Trophoblast cell (in vitro differentiated cells and primary cell): ENCODE results near the gene OPCML.

Experiments used
- DNase-seq, 2 donors: peaks; one replicate each; pipeline ENCODE4 v3.0.0-alpha.2; 2016
- H2AFZ ChIP-seq: 2 replicates; pipeline ENCODE4 v1.6.1; 2013; ENCODE audit warnings: low read length, moderate library complexity, mild to moderate bottlenecking; ENCODE audit not compliant: insufficient read depth, poor library complexity
- H2AK5ac ChIP-seq: 2 replicates; pipeline ENCODE4 v1.6.1; 2013; ENCODE audit warnings: mild to moderate bottlenecking, low read length
- H2BK120ac ChIP-seq: 2 replicates; pipeline ENCODE4 v1.6.1; 2013; ENCODE audit warnings: low read length, mild to moderate bottlenecking, moderate library complexity; ENCODE audit not compliant: insufficient read depth, poor library complexity
- H2BK12ac ChIP-seq: 2 replicates; pipeline ENCODE4 v1.6.1; 2013; ENCODE audit warnings: mild to moderate bottlenecking, low read length, moderate library complexity
- H2BK5ac ChIP-seq: 2 replicates; pipeline ENCODE4 v1.6.1; 2013; ENCODE audit warnings: low read length, low read depth, moderate library complexity, mild to moderate bottlenecking; ENCODE audit not compliant: poor library complexity
- H3K14ac ChIP-seq: 2 replicates; pipeline ENCODE4 v1.6.1; 2013; ENCODE audit warnings: mild to moderate bottlenecking, low read length
- H3K18ac ChIP-seq: 2 replicates; pipeline ENCODE4 v1.6.1; 2013; ENCODE audit warnings: mild to moderate bottlenecking, low read length
- H3K23ac ChIP-seq: 2 replicates; pipeline ENCODE4 v1.6.1; 2013; ENCODE audit warnings: low read length
- H3K27ac ChIP-seq: 2 replicates; pipeline ENCODE4 v1.5.1; 2013; ENCODE audit warnings: low read depth, mild to moderate bottlenecking, inconsistent platforms, low read length, moderate library complexity
- H3K27me3 ChIP-seq: 2 replicates; pipeline ENCODE4 v1.6.1; 2013; ENCODE audit warnings: inconsistent platforms, mild to moderate bottlenecking, low read length, moderate library complexity; ENCODE audit not compliant: insufficient read depth
- H3K36me3 ChIP-seq, 2 experiments: 1 replicate in 1 of 2; 2 replicates in 1 of 2; pipeline ENCODE4 v1.6.1; 2013; ENCODE audit warnings: low read length in 2 of 2, mild to moderate bottlenecking in 2 of 2, moderate library complexity in 1 of 2; ENCODE audit not compliant: insufficient read depth in 2 of 2, control insufficient read depth in 1 of 2
- H3K4ac ChIP-seq: 2 replicates; pipeline ENCODE4 v1.6.1; 2013; ENCODE audit warnings: low read depth, mild to moderate bottlenecking, low read length, moderate library complexity
- H3K4me1 ChIP-seq, 2 experiments: 1 replicate in 1 of 2; 2 replicates in 1 of 2; pipeline ENCODE4 v1.6.1; 2013; ENCODE audit warnings: low read length in 2 of 2, mild to moderate bottlenecking in 2 of 2, moderate library complexity in 1 of 2; ENCODE audit not compliant: insufficient read depth in 2 of 2, control insufficient read depth in 1 of 2
- H3K4me2 ChIP-seq: 2 replicates; pipeline ENCODE4 v1.6.1; 2013; ENCODE audit warnings: inconsistent platforms, mild to moderate bottlenecking, low read length, moderate library complexity
- H3K4me3 ChIP-seq: 2 replicates; pipeline ENCODE4 v1.5.1; 2013; ENCODE audit warnings: mild to moderate bottlenecking, low read depth, low read length, inconsistent platforms
- H3K79me1 ChIP-seq: one replicate; pipeline ENCODE4 v1.6.1; 2013; ENCODE audit warnings: low read length
- H3K79me2 ChIP-seq: 2 replicates; pipeline ENCODE4 v1.6.1; 2013; ENCODE audit warnings: low read length, mild to moderate bottlenecking; ENCODE audit not compliant: control insufficient read depth, insufficient read depth, poor library complexity
- H3K9ac ChIP-seq: 2 replicates; pipeline ENCODE4 v1.6.1; 2013; ENCODE audit warnings: mild to moderate bottlenecking, low read length
- H3K9me3 ChIP-seq: 2 replicates; pipeline ENCODE4 v1.6.1; 2013; ENCODE audit warnings: low read depth, mild to moderate bottlenecking, control low read depth, inconsistent platforms, low read length; ENCODE audit not compliant: insufficient read depth
- H4K12ac ChIP-seq: 2 replicates; pipeline ENCODE4 v1.6.1; 2013; ENCODE audit warnings: low read depth, mild to moderate bottlenecking, low read length, moderate library complexity
- H4K8ac ChIP-seq: 2 replicates; pipeline ENCODE4 v1.6.1; 2013; ENCODE audit warnings: low read depth, mild to moderate bottlenecking, low read length, moderate library complexity
- H4K91ac ChIP-seq: one replicate; pipeline ENCODE4 v1.6.1; 2013; ENCODE audit warnings: low read depth, mild to moderate bottlenecking, low read length, moderate library complexity
- WGBS: extraction: QIAGEN DNeasy Blood & Tissue Kit; methylation state at CpG from one replicate; pipeline ENCODE4 v1.1.7; 2013; ENCODE audit warnings: missing lambda C conversion rate; ENCODE audit not compliant: insufficient read length, insufficient coverage; ENCODE audit errors: extremely low coverage; 5-methylcytosine and 5-hydroxymethylcytosine counted together

OPCML gene

GRCh38 chr11:133058501-133058900 is 473.8 kb downstream of the OPCML start:
- no peaks in the 10 kb centered on the region for H3K79me1 ChIP-seq

GRCh38 chr11:133053124-133053776 is 479.1 kb downstream of the OPCML start:
- H3K18ac ChIP-seq: no peak overlapping the region
- no peak overlapping the region for H4K8ac ChIP-seq
- H2BK120ac ChIP-seq: no peak overlapping the region
- H3K4me1 ChIP-seq: no peaks in the 10 kb centered on the region
- no CpG with 5 or more reads among the region's 9 CpGs for WGBS
- H4K12ac ChIP-seq: no peak overlapping the region
- H3K36me3 ChIP-seq: no peaks in the 10 kb centered on the region
- H3K23ac ChIP-seq: no peak overlapping the region
- H3K4me3 ChIP-seq: no peak overlapping the region
- H3K9ac ChIP-seq: no peak overlapping the region
- H3K79me1 ChIP-seq: no peaks in the 10 kb centered on the region
- no peak overlapping the region for H3K27ac ChIP-seq
- H2AK5ac ChIP-seq: no peak overlapping the region
- H3K79me2 ChIP-seq: no peaks in the 10 kb centered on the region
- H3K27me3 ChIP-seq: no peaks in the 10 kb centered on the region
- H3K4me2 ChIP-seq: no peak overlapping the region
- H2BK12ac ChIP-seq: no peak overlapping the region
- H3K14ac ChIP-seq: no peak overlapping the region
- no peak overlapping the region for H2BK5ac ChIP-seq
- no peak for DNase-seq
- H3K9me3 ChIP-seq: no peaks in the 10 kb centered on the region
- H2AFZ ChIP-seq: no peak overlapping the region
- no peak overlapping the region for H3K4ac ChIP-seq
- H4K91ac ChIP-seq: no peak overlapping the region

More at GRCh38 chr11:133058501-133058900, 473.8 kb downstream of the OPCML start:
- no peak overlapping the region for H3K18ac ChIP-seq
- no peak overlapping the region for H3K23ac ChIP-seq
- no peak overlapping the region for H4K8ac ChIP-seq
- H3K36me3 ChIP-seq: no peaks in the 10 kb centered on the region
- H2BK5ac ChIP-seq: no peak overlapping the region
- H2BK12ac ChIP-seq: no peak overlapping the region
- H3K4me1 ChIP-seq: no peaks in the 10 kb centered on the region
- H3K4ac ChIP-seq: no peak overlapping the region
- no peak for DNase-seq
- H3K9me3 ChIP-seq: peaks cover 3% of the 10 kb centered on the region
- H3K4me2 ChIP-seq: no peak overlapping the region
- H2AK5ac ChIP-seq: no peak overlapping the region
- no peak overlapping the region for H3K14ac ChIP-seq
- H4K91ac ChIP-seq: no peak overlapping the region
- H2BK120ac ChIP-seq: no peak overlapping the region
- H3K79me2 ChIP-seq: no peaks in the 10 kb centered on the region
- H4K12ac ChIP-seq: no peak overlapping the region
- WGBS: no CpG with 5 or more reads among the region's 8 CpGs
- no peak overlapping the region for H3K9ac ChIP-seq
- H2AFZ ChIP-seq: no peak overlapping the region
- no peak overlapping the region for H3K27ac ChIP-seq
- no peaks in the 10 kb centered on the region for H3K27me3 ChIP-seq
- no peak overlapping the region for H3K4me3 ChIP-seq

DNA sequence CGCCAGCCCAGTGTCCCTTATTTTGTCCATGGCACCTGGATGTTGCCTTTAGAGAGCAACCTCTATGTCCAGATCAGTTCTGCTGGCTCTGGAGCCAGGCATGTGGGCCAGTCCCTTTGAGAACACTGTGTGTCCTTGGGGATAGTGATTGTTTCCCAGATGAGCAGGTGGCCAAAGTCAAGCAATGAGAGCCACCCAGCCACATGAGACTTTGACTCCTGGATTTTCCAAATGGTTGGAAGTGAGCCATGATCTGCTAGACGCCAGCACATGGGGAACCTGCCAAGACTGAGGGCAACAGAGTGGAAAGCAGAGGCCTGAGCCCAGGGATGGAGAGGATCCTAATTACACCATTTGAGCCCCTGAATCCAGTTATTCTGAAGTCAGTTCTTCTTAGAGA is 479.8 kb downstream of the OPCML start:
- Histone ChIP-seq H3K79me2 (no peaks in the 10 kb centered on the region), H4K91ac (no peak overlapping the region), H3K4ac (no peak overlapping the region), H4K8ac (no peak overlapping the region), H3K27ac (no peak overlapping the region), H3K9ac (no peak overlapping the region), H3K4me1 (no peaks in the 10 kb centered on the region), H4K12ac (no peak overlapping the region), H2BK12ac (no peak overlapping the region), H3K4me2 (no peak overlapping the region), H2BK5ac (no peak overlapping the region), H3K36me3 (no peaks in the 10 kb centered on the region), H2AK5ac (no peak overlapping the region), H3K9me3 (no peaks in the 10 kb centered on the region), H2AFZ (no peak overlapping the region), H2BK120ac (no peak overlapping the region), H3K4me3 (no peak overlapping the region), H3K79me1 (no peaks in the 10 kb centered on the region), H3K27me3 (no peaks in the 10 kb centered on the region), H3K23ac (no peak overlapping the region), H3K14ac (no peak overlapping the region), H3K18ac (no peak overlapping the region)
- DNase-seq: no peak
- no CpG with 5 or more reads among the region's 2 CpGs for WGBS

GRCh38 chr11:133049244-133050019 is 482.9 kb downstream of the OPCML start:
- H3K4me3 ChIP-seq: no peak overlapping the region
- H3K4me2 ChIP-seq: no peak overlapping the region
- no peak overlapping the region for H3K9ac ChIP-seq
- no peak overlapping the region for H3K23ac ChIP-seq
- no peak overlapping the region for H2AK5ac ChIP-seq
- H3K4ac ChIP-seq: no peak overlapping the region
- no peak overlapping the region for H3K18ac ChIP-seq
- H3K79me2 ChIP-seq: no peaks in the 10 kb centered on the region
- no peak for DNase-seq
- no peak overlapping the region for H4K91ac ChIP-seq
- H3K27ac ChIP-seq: no peak overlapping the region
- no peaks in the 10 kb centered on the region for H3K36me3 ChIP-seq
- WGBS: no CpG with 5 or more reads among the region's 11 CpGs
- H2AFZ ChIP-seq: no peak overlapping the region
- no peak overlapping the region for H2BK120ac ChIP-seq
- H3K9me3 ChIP-seq: no peaks in the 10 kb centered on the region
- H2BK12ac ChIP-seq: no peak overlapping the region
- no peak overlapping the region for H4K8ac ChIP-seq
- no peaks in the 10 kb centered on the region for H3K27me3 ChIP-seq
- H3K79me1 ChIP-seq: no peaks in the 10 kb centered on the region
- no peaks in the 10 kb centered on the region for H3K4me1 ChIP-seq
- no peak overlapping the region for H2BK5ac ChIP-seq
- no peak overlapping the region for H4K12ac ChIP-seq
- H3K14ac ChIP-seq: no peak overlapping the region
